H1 (cell line): ENCODE results near the gene LDLRAD3. TPM values are rescaled to one million over a fixed set of nuclear protein-coding genes. Genes with fewer than 3 reads are reported as not detected.

Source experiments
- CTCF ChIA-PET: fragments of 300-600 bp; sonication (Branson Sonifier 250); formaldehyde crosslinking; loops from one replicate; lab custom pipeline; 2021; ENCODE audit not compliant: partially characterized antibody; lab: Charles Lee
- POLR2A ChIA-PET: fragments of 300-600 bp; sonication (Branson Sonifier 250); formaldehyde crosslinking; loops from one replicate; lab custom pipeline; 2021; ENCODE audit warnings: inconsistent platforms; ENCODE audit not compliant: partially characterized antibody; lab: Charles Lee
- DNase-seq, 2 experiments: peaks; one replicate each; pipeline versions ENCODE4 v3.0.0 to v3.0.0-alpha.2; 2010 to 2022; ENCODE audit warnings: low spot score in 2 of 2, low read depth in 1 of 2, mixed read lengths in 1 of 2
- FAIRE-seq: peaks from 2 replicates; lab custom pipeline; 2011; peaks lifted over from hg19 to GRCh38; lab: Jason Lieb, UNC
- H2AFZ ChIP-seq: 2 replicates; pipeline ENCODE4 v1.8.1; 2012; ENCODE audit warnings: low read length, inconsistent platforms
- H2AK5ac ChIP-seq: 2 replicates; pipeline ENCODE4 v1.6.1; 2013; ENCODE audit warnings: low read depth, low read length
- H2BK120ac ChIP-seq: replicated peaks from 2 replicates; pipeline ENCODE3; 2013; ENCODE audit warnings: low read depth, low read length, inconsistent platforms
- H2BK12ac ChIP-seq: 2 replicates; pipeline ENCODE4 v1.6.1; 2013; ENCODE audit warnings: low read depth, low read length
- H2BK15ac ChIP-seq: 2 replicates; pipeline ENCODE4 v1.6.1; 2013; ENCODE audit warnings: low read length
- H2BK20ac ChIP-seq: 2 replicates; pipeline ENCODE4 v1.6.1; 2013; ENCODE audit warnings: low read length
- H2BK5ac ChIP-seq: 2 replicates; pipeline ENCODE4 v1.6.1; 2013; ENCODE audit warnings: low read depth, low read length
- H3K14ac ChIP-seq: 2 replicates; pipeline ENCODE4 v1.6.1; 2013; ENCODE audit warnings: inconsistent platforms; ENCODE audit not compliant: insufficient read length
- H3K18ac ChIP-seq: 2 replicates; pipeline ENCODE4 v1.6.1; 2013; ENCODE audit warnings: low read length; ENCODE audit errors: extremely low read depth
- H3K23ac ChIP-seq: 2 replicates; pipeline ENCODE4 v1.6.1; 2013; ENCODE audit warnings: inconsistent platforms; ENCODE audit not compliant: insufficient read length
- H3K23me2 ChIP-seq: 2 replicates; pipeline ENCODE4 v1.6.1; 2013; ENCODE audit warnings: low read depth, low read length
- H3K27ac ChIP-seq: 2 replicates; pipeline ENCODE4 v1.6.1; 2011; ENCODE audit warnings: low read depth, low read length, inconsistent platforms
- H3K27me3 ChIP-seq, 4 experiments: replicated peaks in 1 of 4; 1 replicate in 1 of 4; 2 replicates in 3 of 4; pipeline versions ENCODE4 v1.6.1 to v1.8.1; 2011 to 2013; ENCODE audit warnings: low read length in 3 of 4, mild to moderate bottlenecking in 3 of 4, inconsistent platforms in 2 of 4, mixed read lengths in 2 of 4, moderate library complexity in 1 of 4; ENCODE audit not compliant: control insufficient read depth in 3 of 4, insufficient read depth in 3 of 4; ENCODE audit errors: extremely low read depth in 1 of 4
- H3K36me3 ChIP-seq, 4 experiments: 2 replicates each; pipeline versions ENCODE4 v1.6.1 to v1.8.1; 2011 to 2013; ENCODE audit warnings: mild to moderate bottlenecking in 4 of 4, low read length in 3 of 4, moderate library complexity in 2 of 4, control low read depth in 1 of 4, inconsistent platforms in 1 of 4; ENCODE audit not compliant: insufficient read depth in 4 of 4, control insufficient read depth in 2 of 4
- H3K4ac ChIP-seq: replicated peaks from 2 replicates; pipeline ENCODE3; 2013; ENCODE audit warnings: low read length, low read depth, mixed read lengths, inconsistent platforms; ENCODE audit not compliant: insufficient read length
- H3K4me1 ChIP-seq, 4 experiments: replicated peaks in 1 of 4; 1 replicate in 1 of 4; 2 replicates in 3 of 4; pipeline versions ENCODE4 v1.6.1 to v1.8.1; 2011 to 2013; ENCODE audit warnings: low read length in 3 of 4, inconsistent platforms in 2 of 4, mixed read lengths in 1 of 4; ENCODE audit not compliant: insufficient read depth in 4 of 4, control insufficient read depth in 3 of 4
- H3K4me2 ChIP-seq, 2 experiments: 2 replicates each; pipeline versions ENCODE4 v1.6.1 to v1.8.1; 2011 to 2013; ENCODE audit warnings: low read depth in 2 of 2, low read length in 2 of 2, control low read depth in 1 of 2, inconsistent platforms in 1 of 2, mild to moderate bottlenecking in 1 of 2; ENCODE audit not compliant: insufficient read depth in 1 of 2
- H3K4me3 ChIP-seq, 4 experiments: fragments of 200-600, 300-600 bp in 1 of 4; sonication (generic), shearing (Covaris generic), sonication (Bioruptor Twin) in 1 of 4; 2 replicates each; pipeline versions ENCODE4 v1.5.1 to v1.8.1; 2011 to 2016; ENCODE audit warnings: low read length in 4 of 4, low read depth in 3 of 4, control low read depth in 2 of 4, inconsistent platforms in 2 of 4, mild to moderate bottlenecking in 2 of 4, mixed read lengths in 1 of 4, moderate library complexity in 1 of 4; ENCODE audit not compliant: insufficient read depth in 2 of 4; ENCODE audit errors: extremely low read depth in 1 of 4
- H3K56ac ChIP-seq: replicated peaks from 2 replicates; pipeline ENCODE3; 2013; ENCODE audit warnings: low read depth, mild to moderate bottlenecking, mixed read lengths, low read length, inconsistent platforms; ENCODE audit not compliant: insufficient read length
- H3K79me1 ChIP-seq: 2 replicates; pipeline ENCODE4 v1.6.1; 2013; ENCODE audit warnings: low read depth, low read length, control low read depth
- H3K79me2 ChIP-seq, 2 experiments: 2 replicates each; pipeline versions ENCODE4 v1.6.1 to v1.8.1; 2012 to 2013; ENCODE audit warnings: low read length in 2 of 2, mild to moderate bottlenecking in 2 of 2, inconsistent platforms in 1 of 2; ENCODE audit not compliant: insufficient read depth in 2 of 2, control insufficient read depth in 1 of 2
- H3K9ac ChIP-seq, 4 experiments: replicated peaks in 1 of 4; 1 replicate in 1 of 4; 2 replicates in 3 of 4; pipeline versions ENCODE4 v1.6.1 to v1.8.1; 2011 to 2013; ENCODE audit warnings: low read depth in 3 of 4, low read length in 3 of 4, control low read depth in 2 of 4, mild to moderate bottlenecking in 2 of 4, moderate library complexity in 2 of 4, inconsistent platforms in 1 of 4; ENCODE audit errors: extremely low read depth in 1 of 4
- H3K9me3 ChIP-seq, 2 experiments: 2 replicates each; pipeline versions ENCODE4 v1.6.1 to v1.8.1; 2012 to 2013; ENCODE audit warnings: mild to moderate bottlenecking in 2 of 2, moderate library complexity in 2 of 2, control low read depth in 1 of 2, inconsistent platforms in 1 of 2, low read depth in 1 of 2, low read length in 1 of 2, mixed read lengths in 1 of 2; ENCODE audit not compliant: insufficient read depth in 2 of 2
- H4K20me1 ChIP-seq, 2 experiments: replicated peaks in 1 of 2; 2 replicates each; pipeline versions ENCODE3 to v1.8.1; 2011 to 2013; ENCODE audit warnings: inconsistent platforms in 2 of 2, low read length in 2 of 2, mild to moderate bottlenecking in 1 of 2; ENCODE audit not compliant: insufficient read depth in 2 of 2, control insufficient read depth in 1 of 2
- H4K5ac ChIP-seq: 2 replicates; pipeline ENCODE4 v1.6.1; 2013; ENCODE audit warnings: low read length, low read depth, mixed read lengths, inconsistent platforms; ENCODE audit not compliant: insufficient read length
- H4K8ac ChIP-seq: 2 replicates; pipeline ENCODE4 v1.8.0; 2013; ENCODE audit warnings: mild to moderate bottlenecking, moderate library complexity, low read length, inconsistent platforms; ENCODE audit not compliant: insufficient read depth; ENCODE audit errors: extremely low read depth
- H4K91ac ChIP-seq: replicated peaks from 2 replicates; pipeline ENCODE3; 2013; ENCODE audit warnings: low read length, mixed read lengths, inconsistent platforms; ENCODE audit not compliant: insufficient read length
- CHD1 ChIP-seq: IDR thresholded peaks from 2 replicates; pipeline ENCODE4 v1.6.1; 2012; ENCODE audit warnings: low read depth, low read length, improper control_type of control experiment
- EZH2 ChIP-seq: fragments of 200-600 bp; sonication (generic); IDR thresholded peaks from 2 replicates; pipeline ENCODE4 v1.7.1; 2012; ENCODE audit warnings: low read depth, mild to moderate bottlenecking, moderate library complexity, low read length, inconsistent platforms; ENCODE audit not compliant: severe bottlenecking
- MAFK ChIP-seq: IDR thresholded peaks from 2 replicates; pipeline ENCODE4 v1.6.1; 2012; ENCODE audit warnings: low read depth, mild to moderate bottlenecking, improper control_type of control experiment, low read length
- NANOG ChIP-seq: IDR thresholded peaks from 2 replicates; pipeline ENCODE4 v1.6.1; 2011; ENCODE audit warnings: low read length, low read depth, mild to moderate bottlenecking, inconsistent platforms; ENCODE audit not compliant: insufficient read depth, poor library complexity, severe bottlenecking
- SP1 ChIP-seq: IDR thresholded peaks from 2 replicates; pipeline ENCODE4 v1.6.1; 2011; ENCODE audit warnings: low read depth, low read length
- WGBS, 2 experiments: shearing (Covaris generic) in 1 of 2; methylation state at CpG; one replicate each; pipeline versions ENCODE4 v1.1.6 to v1.1.7; 2013 to 2015; ENCODE audit warnings: low lambda C conversion rate in 2 of 2, mixed read lengths in 2 of 2, inconsistent platforms in 1 of 2, low coverage in 1 of 2, missing lambda C conversion rate in 1 of 2; ENCODE audit not compliant: insufficient replicate concordance in 2 of 2, insufficient coverage in 1 of 2, insufficient read length in 1 of 2; ENCODE audit errors: extremely low coverage in 1 of 2, missing lambda C conversion rate in 1 of 2; 5-methylcytosine and 5-hydroxymethylcytosine counted together
- polyA plus RNA-seq, 7 experiments: library from polyadenylated mRNA; depleted of rRNA in 3 of 7; stranded (reverse) in 5 of 7; unstranded in 2 of 7; fragments of >200 nt in 5 of 7; fragments of 200-250 nt in 2 of 7; gene quantifications; 1 replicate in 5 of 7; 2 replicates in 1 of 7; 4 replicates in 1 of 7; pipeline versions ENCODE4 v1.2.1 to v1.2.3, GENCODE V29; 2011 to 2013; ENCODE audit warnings: missing spikeins in 2 of 7, mixed read lengths in 2 of 7
- total RNA-seq: library from RNA; stranded (reverse); fragmentation: NEBNext Ultra II Directional; extraction: Animal tissue kit (Norgen Biotek cat#: 25700); gene quantifications from 2 replicates; pipeline ENCODE4 v1.2.1, GENCODE V29; 2021

The LDLRAD3 gene
- total and polyA plus RNA-seq, 2 of the 8 experiments (the other 6 are each of a cell fraction or from before 2014, with no cell fraction given) = 18.6 to 22.8 TPM

GRCh38 chr11:35990170-35990569 is 46.3 kb downstream of the LDLRAD3 start:
- no peaks in the 10 kb centered on the region for H3K27me3 ChIP-seq
- H4K8ac ChIP-seq = no peak overlapping the region
- no peak overlapping the region for H3K4me2 ChIP-seq
- DNase-seq = no peak
- H3K4me3 ChIP-seq = no peak overlapping the region
- H3K27ac ChIP-seq = no peak overlapping the region
- no peak overlapping the region for H2BK12ac ChIP-seq
- no peak overlapping the region for H3K56ac ChIP-seq
- H4K5ac ChIP-seq = no peak overlapping the region
- no peak overlapping the region for H3K9ac ChIP-seq
- no peak overlapping the region for H2BK5ac ChIP-seq
- no peak overlapping the region for H3K14ac ChIP-seq
- peaks cover 0 to 13% (median 9%) of the 10 kb centered on the region in 4 experiments; a peak in 4 of 7 replicates for H3K4me1 ChIP-seq
- no peak overlapping the region for H2AFZ ChIP-seq
- H3K9me3 ChIP-seq = peaks cover 2 to 6% of the 10 kb centered on the region in 2 experiments; a peak in 2 of 4 replicates
- no peak overlapping the region for H3K23ac ChIP-seq
- H4K91ac ChIP-seq = no peak overlapping the region
- CTCF ChIA-PET = interaction anchor here (1.3 kb wide), 1 partner anchor 51 kb away, joined by 3 read pairs; no protein-coding TSS in a partner anchor
- H2BK15ac ChIP-seq = no peak overlapping the region
- POLR2A ChIA-PET = no interaction called here
- no peak overlapping the region for H2BK120ac ChIP-seq
- H2BK20ac ChIP-seq = no peak overlapping the region
- no peak overlapping the region for H2AK5ac ChIP-seq
- H3K4ac ChIP-seq = no peak overlapping the region
- no peak overlapping the region for H3K18ac ChIP-seq
- WGBS, 2 experiments = 97% methylated on average over 2 of the region's 2 CpGs; no CpG with 5 or more reads in 1 of the 2 experiments
- peaks cover 0 to 3% (median 0%) of the 10 kb centered on the region in 4 experiments; a peak in 1 of 8 replicates for H3K36me3 ChIP-seq
- H3K23me2 ChIP-seq = no peaks in the 10 kb centered on the region
- peaks cover 0 to 80% of the 10 kb centered on the region in 2 experiments; a peak in 2 of 4 replicates for H3K79me2 ChIP-seq
- no peak for FAIRE-seq
- no peaks in the 10 kb centered on the region; the same call in 1 of the 2 replicates for H3K79me1 ChIP-seq
- no peaks in the 10 kb centered on the region for H4K20me1 ChIP-seq
- no peak for TF ChIP-seq MAFK
- no peak for TF ChIP-seq NANOG
- TF ChIP-seq CHD1 = no peak
- TF ChIP-seq EZH2 = no peak
- TF ChIP-seq SP1 = no peak
